ENCODE measurements around the gene BACE1-AS. TPM values are rescaled to one million over a fixed set of nuclear protein-coding genes. Genes with fewer than 3 reads are reported as not detected.

Gene BACE1-AS
- total RNA-seq, 2 donors from 2014 or later = 3.5 to 7.5 TPM

DNA sequence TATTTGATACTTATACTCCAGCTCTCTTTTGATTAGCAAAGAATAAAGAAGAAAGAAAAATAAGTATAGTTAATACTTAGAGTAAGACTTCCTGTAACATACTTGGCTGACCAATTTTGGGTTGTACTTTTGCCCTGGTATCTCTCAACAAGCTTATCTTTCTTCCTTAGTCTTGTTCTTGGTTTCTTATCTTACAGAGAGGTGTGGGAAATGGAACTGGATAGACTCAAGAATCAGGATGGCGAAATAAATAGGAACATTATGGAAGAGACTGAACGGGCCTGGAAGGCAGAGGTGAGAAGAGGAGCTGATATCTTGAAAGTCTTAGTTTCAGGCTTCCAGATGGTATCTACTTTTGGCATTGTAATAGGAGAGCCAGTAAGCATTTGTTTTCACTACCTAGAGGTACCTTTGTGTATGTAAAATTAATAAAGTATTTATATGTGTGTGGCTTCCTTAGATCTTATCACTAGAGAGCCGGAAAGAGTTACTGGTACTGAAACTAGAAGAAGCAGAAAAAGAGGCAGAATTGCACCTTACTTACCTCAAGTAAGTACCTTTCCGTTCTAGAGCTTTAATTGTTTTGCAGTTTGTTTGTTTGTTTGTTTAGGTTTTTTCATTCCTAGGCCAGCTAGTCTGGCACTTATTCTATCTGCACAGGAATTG, 11.3 kb upstream of the BACE1-AS start:
- Mint-ChIP-seq H3K36me3 (ENCODE audit: low read depth) (peaks cover 39% of the 10 kb centered on the region), H3K27me3 (no peaks in the 10 kb centered on the region), H3K4me3 (peak overlapping the region; percentile 38), H3K9me3 (no peaks in the 10 kb centered on the region), H3K4me1 (peaks cover 34% of the 10 kb centered on the region), H3K27ac (peak overlapping the region; percentile 76)
- ATAC-seq (replicated peaks) = peak; percentile 72

DNA sequence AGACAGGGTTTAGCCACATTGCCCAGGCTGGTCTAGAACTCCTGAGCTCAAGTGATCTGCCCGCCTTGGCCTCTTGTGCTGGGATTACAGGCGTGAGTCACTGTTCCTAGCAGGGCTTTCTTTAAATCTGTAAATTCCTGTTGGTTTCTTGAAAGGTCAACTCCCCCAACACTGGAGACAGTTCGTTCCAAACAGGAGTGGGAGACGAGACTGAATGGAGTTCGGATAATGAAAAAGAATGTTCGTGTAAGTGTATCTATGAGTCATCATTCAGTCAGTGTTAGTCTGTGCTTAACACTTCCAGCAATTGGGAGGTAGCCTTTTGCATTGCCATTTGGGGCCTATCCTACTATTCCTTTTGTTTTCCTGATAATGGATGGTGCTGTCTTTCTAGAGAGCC, 10.0 kb upstream of the BACE1-AS start:
- ATAC-seq (replicated peaks) = no peak
- H3K4me1 Mint-ChIP-seq = peaks cover 25% of the 10 kb centered on the region
- H3K9me3 Mint-ChIP-seq = no peaks in the 10 kb centered on the region
- peak overlapping the region; percentile 38 for H3K4me3 Mint-ChIP-seq
- no peak overlapping the region for H3K27ac Mint-ChIP-seq
- H3K27me3 Mint-ChIP-seq = no peaks in the 10 kb centered on the region
- H3K36me3 Mint-ChIP-seq (ENCODE audit: low read depth) = peaks cover 52% of the 10 kb centered on the region

DNA sequence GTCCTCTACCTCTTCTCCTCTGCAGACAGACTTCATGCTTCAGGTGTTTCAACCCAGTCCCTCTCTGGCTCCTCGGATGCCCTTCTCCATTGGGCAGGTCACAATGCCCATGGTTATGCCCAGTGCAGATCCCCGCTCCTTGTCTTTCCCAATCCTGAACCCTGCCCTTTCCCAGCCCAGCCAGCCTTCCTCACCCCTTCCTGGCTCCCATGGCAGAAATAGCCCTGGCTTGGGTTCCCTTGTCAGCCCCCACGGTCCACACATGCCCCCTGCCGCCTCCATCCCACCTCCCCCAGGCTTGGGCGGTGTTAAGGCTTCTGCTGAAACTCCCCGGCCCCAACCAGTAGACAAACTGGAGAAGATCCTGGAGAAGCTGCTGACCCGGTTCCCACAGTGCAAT, 9.3 kb upstream of the BACE1-AS start:
- H3K27me3 Mint-ChIP-seq = no peaks in the 10 kb centered on the region
- H3K4me1 Mint-ChIP-seq = peaks cover 25% of the 10 kb centered on the region
- H3K36me3 Mint-ChIP-seq (ENCODE audit: low read depth) = peaks cover 59% of the 10 kb centered on the region
- peak overlapping the region; percentile 47 for H3K27ac Mint-ChIP-seq
- no peak overlapping the region for H3K4me3 Mint-ChIP-seq
- no peaks in the 10 kb centered on the region for H3K9me3 Mint-ChIP-seq
- no peak for ATAC-seq (replicated peaks)

DNA sequence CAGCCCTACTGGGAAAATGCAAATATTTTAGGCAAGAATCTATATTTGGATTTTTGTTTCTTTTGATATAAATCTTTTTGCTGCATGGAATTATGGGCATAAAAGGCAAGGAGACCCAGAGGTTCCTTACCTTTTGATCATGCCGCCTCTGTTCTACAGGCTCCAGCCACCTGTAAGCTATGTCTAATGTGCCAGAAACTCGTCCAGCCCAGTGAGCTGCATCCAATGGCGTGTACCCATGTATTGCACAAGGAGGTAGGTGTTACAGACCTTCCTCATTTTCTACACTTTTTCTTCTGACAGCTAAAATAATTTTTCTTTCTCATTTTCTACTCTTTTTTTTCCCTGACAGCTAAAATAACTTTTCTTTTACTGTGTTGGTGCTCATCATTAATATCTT, 8.2 kb upstream of the BACE1-AS start:
- Mint-ChIP-seq H3K36me3 (ENCODE audit: low read depth) (peaks cover 70% of the 10 kb centered on the region), H3K4me1 (peaks cover 25% of the 10 kb centered on the region), H3K4me3 (no peak overlapping the region), H3K27ac (peak overlapping the region; percentile 47), H3K9me3 (no peaks in the 10 kb centered on the region), H3K27me3 (no peaks in the 10 kb centered on the region)
- ATAC-seq (replicated peaks) = no peak

DNA sequence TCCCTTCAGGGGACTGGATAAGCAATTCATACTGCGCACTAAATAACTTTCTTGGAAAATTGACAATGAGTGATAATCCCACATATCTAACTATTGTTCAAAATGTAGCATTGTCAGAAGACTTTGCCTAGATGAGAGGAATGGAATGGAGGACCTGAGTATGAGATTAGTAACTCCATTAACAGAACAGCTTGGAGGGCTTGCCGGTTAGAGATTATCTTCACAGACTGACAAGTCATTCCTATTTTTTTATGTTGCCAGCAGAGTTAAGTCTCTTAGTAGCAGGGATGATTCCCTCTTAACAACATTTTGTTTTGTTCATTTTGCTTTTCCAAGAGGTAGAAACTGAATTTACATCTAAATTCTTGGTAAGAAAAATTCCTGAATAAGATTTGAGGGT, 7.1 kb upstream of the BACE1-AS start:
- no peak for ATAC-seq (replicated peaks)
- H3K27ac Mint-ChIP-seq = no peak overlapping the region
- peaks cover 80% of the 10 kb centered on the region for H3K36me3 Mint-ChIP-seq (ENCODE audit: low read depth)
- peaks cover 23% of the 10 kb centered on the region for H3K4me1 Mint-ChIP-seq
- H3K27me3 Mint-ChIP-seq = no peaks in the 10 kb centered on the region
- H3K4me3 Mint-ChIP-seq = no peak overlapping the region
- no peaks in the 10 kb centered on the region for H3K9me3 Mint-ChIP-seq

DNA sequence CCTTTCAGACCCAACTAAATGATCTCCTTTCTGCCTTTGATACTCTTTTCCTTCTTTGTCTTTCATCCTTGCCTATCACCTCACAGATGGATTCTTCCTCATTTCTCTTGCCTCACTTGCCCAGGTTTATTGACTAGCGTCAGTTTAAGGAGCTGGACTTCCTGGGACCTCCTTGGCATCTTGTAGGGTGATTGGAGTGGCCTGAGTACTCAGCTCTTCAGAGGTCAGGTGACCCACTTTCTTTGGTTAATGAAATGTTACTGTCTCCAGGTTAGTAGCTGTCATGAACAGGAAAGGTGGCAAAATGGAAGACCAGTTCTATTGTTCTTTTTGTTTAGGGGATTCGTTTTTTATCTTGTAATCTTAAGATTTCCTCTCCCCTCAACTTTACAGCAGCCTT, 4.6 kb upstream of the BACE1-AS start:
- Mint-ChIP-seq H3K27me3 (no peaks in the 10 kb centered on the region), H3K27ac (no peak overlapping the region), H3K36me3 (ENCODE audit: low read depth) (peaks cover 72% of the 10 kb centered on the region), H3K9me3 (no peaks in the 10 kb centered on the region), H3K4me3 (no peak overlapping the region), H3K4me1 (peaks cover 11% of the 10 kb centered on the region)
- no peak for ATAC-seq (replicated peaks)

DNA sequence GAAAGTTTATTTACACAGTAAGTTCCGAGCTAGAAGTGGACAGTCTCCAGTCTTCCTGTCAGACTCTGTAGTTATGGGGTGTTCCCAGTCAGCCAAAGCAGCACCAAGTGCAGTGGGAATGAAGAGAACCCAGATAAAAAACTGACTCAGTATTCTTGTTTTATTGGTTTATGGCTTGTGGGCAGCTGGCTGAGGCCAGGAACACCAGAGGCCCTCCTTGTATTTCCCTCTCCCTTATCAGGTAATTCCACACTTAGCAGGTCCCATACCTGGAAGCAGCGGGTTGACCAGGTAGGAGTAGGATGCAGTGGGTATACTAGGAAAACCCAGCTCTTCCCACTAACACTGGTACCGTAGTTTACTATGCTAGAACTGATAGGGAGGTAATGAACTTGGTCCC, 3.5 kb upstream of the BACE1-AS start:
- peaks cover 1% of the 10 kb centered on the region for H3K4me1 Mint-ChIP-seq
- no peaks in the 10 kb centered on the region for H3K27me3 Mint-ChIP-seq
- no peak for ATAC-seq (replicated peaks)
- no peaks in the 10 kb centered on the region for H3K9me3 Mint-ChIP-seq
- H3K27ac Mint-ChIP-seq = no peak overlapping the region
- H3K4me3 Mint-ChIP-seq = no peak overlapping the region
- H3K36me3 Mint-ChIP-seq (ENCODE audit: low read depth) = peaks cover 61% of the 10 kb centered on the region

DNA sequence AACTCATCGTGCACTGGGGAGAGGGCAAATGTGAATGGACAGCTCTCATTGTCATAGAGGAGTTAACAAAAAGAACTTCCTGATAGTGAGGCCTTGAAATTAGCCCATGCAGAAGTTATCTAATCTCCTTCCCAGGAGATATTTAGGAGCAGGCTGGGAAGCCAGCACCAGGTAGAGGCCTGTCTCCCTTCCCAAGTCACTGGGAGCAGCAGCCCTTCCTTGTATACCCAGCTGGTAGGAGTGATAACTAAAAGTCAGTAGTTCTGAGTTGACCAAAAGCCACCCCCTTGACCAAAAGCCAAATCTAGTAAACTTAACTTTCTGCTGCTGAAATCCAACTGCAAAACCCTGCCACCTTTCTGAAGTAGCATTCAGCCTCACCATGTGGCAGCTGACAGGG, 1.4 kb upstream of the BACE1-AS start:
- H3K27ac Mint-ChIP-seq = no peak overlapping the region
- no peak overlapping the region for H3K4me3 Mint-ChIP-seq
- ATAC-seq (replicated peaks) = no peak
- H3K9me3 Mint-ChIP-seq = no peaks in the 10 kb centered on the region
- peaks cover 41% of the 10 kb centered on the region for H3K36me3 Mint-ChIP-seq (ENCODE audit: low read depth)
- H3K27me3 Mint-ChIP-seq = no peaks in the 10 kb centered on the region
- H3K4me1 Mint-ChIP-seq = no peaks in the 10 kb centered on the region

DNA sequence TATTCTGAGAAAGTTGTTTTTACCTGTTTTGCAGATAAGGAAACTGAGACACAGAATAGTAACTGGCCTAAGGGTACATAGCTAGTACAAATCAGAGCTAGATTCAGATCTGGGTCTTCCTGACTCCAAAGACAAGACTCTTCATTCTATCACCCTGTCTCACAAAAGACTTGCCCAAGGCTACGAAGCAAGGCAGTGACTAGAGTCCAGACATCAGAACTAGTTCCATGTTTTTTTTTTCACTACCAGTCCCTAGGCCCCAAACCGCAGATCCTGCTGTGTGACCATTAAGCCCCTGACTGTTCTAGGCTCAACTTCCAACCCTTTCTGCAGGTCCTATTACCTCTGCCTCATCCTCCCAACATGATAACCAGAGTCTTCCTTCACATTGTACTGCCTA, 1.5 kb downstream of the BACE1-AS start:
- Mint-ChIP-seq H3K4me1 (no peaks in the 10 kb centered on the region), H3K4me3 (no peak overlapping the region), H3K9me3 (no peaks in the 10 kb centered on the region), H3K36me3 (ENCODE audit: low read depth) (peaks cover 13% of the 10 kb centered on the region), H3K27ac (no peak overlapping the region), H3K27me3 (no peaks in the 10 kb centered on the region)
- no peak for ATAC-seq (replicated peaks)

DNA sequence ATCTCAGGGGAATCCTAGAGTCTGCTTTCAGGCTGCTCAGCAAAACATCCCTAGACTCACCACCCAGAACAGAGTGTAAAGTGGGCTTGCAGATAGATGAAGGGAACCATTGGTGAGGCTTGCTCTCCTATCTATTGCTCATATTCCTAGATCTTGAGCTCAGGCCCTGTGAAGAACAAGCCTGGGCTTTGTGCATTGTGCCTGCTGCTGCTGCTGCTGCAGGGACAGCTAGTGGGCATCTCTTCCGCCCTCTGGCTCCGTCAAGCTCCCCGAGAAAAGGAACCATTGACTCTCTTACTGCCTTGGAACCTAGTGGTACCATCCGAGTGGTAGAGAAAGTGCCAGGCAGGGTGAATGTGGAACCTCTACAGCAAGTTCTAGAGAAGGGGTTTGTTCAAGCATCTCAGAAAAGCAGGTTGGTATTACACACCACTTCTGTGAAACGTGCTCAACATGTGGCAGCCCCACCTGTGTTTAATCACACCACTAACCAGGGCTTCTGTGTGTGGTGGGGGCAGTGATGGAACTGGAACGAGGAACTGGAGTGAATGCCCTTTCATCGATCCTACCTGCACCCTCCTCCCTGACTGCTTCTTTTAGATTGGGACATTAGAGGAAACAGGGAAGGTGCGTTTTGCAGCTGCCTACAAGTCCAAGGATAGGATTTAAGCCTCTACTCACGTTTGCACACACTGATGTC, 4.4 kb downstream of the BACE1-AS start:
- Mint-ChIP-seq H3K4me3 (no peak overlapping the region), H3K9me3 (no peaks in the 10 kb centered on the region), H3K27ac (no peak overlapping the region), H3K4me1 (no peaks in the 10 kb centered on the region), H3K27me3 (no peaks in the 10 kb centered on the region), H3K36me3 (ENCODE audit: low read depth) (no peaks in the 10 kb centered on the region)
- ATAC-seq (replicated peaks) = no peak

DNA sequence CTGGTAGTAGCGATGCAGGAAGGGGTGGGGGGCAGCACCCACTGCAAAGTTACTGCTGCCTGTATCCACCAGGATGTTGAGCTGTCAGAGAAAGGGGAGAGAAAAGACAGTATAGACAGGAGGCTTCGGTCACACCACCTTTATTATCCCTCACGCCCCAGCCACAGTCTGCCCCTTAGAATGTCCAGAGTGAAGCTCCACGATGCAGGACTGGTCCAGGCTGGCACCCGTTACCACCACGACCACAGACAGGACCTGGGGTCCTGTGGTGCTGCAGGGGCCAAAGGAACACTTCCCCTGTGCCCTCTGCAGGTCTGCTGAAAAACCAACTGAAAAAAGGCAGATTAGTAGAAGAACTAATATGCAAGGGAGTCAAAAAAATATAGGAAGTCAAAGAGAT, 5.7 kb downstream of the BACE1-AS start:
- H3K36me3 Mint-ChIP-seq (ENCODE audit: low read depth) = no peaks in the 10 kb centered on the region
- peaks cover 5% of the 10 kb centered on the region for H3K4me1 Mint-ChIP-seq
- no peaks in the 10 kb centered on the region for H3K9me3 Mint-ChIP-seq
- no peak for ATAC-seq (replicated peaks)
- no peak overlapping the region for H3K27ac Mint-ChIP-seq
- H3K27me3 Mint-ChIP-seq = no peaks in the 10 kb centered on the region
- H3K4me3 Mint-ChIP-seq = no peak overlapping the region

DNA sequence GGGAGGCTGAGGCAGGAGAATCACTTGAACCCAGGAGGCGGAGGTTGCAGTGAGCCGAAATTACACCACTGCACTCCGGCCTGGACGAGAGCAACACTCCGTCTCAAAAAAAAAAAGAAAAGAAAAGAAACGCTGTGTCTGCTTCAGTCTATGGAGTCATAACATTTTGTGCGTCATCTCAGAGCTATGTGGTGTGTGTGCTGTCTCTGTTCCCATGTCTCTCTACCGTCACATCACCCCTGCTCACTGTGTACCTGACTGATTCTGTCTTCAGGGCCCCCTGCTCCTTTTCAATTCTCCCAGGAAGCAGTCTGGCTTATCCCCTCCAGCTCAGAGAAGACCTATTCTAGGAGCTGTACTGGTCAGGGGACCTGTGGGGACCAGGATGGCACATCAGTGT, 7.0 kb downstream of the BACE1-AS start:
- H3K36me3 Mint-ChIP-seq (ENCODE audit: low read depth) = no peaks in the 10 kb centered on the region
- no peak overlapping the region for H3K4me3 Mint-ChIP-seq
- H3K4me1 Mint-ChIP-seq = peaks cover 5% of the 10 kb centered on the region
- no peak for ATAC-seq (replicated peaks)
- H3K9me3 Mint-ChIP-seq = no peaks in the 10 kb centered on the region
- no peaks in the 10 kb centered on the region for H3K27me3 Mint-ChIP-seq
- no peak overlapping the region for H3K27ac Mint-ChIP-seq

DNA sequence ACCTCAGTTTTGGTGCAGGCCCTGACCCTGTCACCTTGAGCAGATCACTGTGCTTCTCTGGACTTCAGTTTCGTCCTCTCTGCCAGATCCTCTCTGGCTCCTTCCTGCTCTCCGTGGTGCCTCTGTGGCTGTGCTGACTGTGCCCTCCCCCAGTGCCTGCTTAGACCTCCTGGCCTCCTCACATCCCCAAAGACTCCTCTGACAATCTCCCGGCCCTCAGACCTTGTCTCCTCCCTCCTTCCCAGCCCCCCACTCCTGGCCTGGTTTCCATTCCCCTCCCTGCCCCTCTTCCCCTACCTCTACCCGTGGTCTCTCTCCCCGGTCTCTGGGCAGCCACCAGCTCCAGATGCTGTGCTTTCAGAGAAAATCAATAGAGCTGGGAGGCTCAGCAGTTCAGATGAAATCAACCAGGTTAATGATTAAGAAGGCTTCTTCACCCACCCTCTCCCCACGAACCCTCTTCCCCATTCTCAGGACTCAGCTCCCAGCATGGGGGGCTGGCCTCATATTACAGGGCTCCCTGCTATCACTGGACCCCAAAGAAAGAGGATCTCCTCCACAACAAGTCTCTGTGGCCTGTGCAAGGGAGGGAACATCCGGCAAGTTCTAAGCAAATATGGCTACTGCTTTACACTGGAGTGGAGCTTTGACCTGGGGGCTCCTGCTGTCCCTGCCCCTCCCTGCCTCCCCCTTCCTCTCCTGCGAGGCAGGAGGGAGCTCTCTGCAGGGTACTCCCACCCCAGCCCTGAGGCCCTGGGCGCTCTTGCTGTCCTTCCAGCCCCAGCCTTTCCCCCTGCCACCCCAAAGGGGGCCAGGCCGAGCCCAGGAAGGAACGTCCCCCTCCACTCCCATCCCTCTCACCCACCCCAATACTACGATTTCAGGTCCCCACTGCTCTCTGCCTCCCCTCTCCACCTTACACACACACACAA, 8.5 kb downstream of the BACE1-AS start:
- H3K27me3 Mint-ChIP-seq = no peaks in the 10 kb centered on the region
- H3K4me3 Mint-ChIP-seq = no peak overlapping the region
- peak overlapping the region; percentile 80 for H3K27ac Mint-ChIP-seq
- H3K36me3 Mint-ChIP-seq (ENCODE audit: low read depth) = no peaks in the 10 kb centered on the region
- H3K9me3 Mint-ChIP-seq = no peaks in the 10 kb centered on the region
- H3K4me1 Mint-ChIP-seq = peaks cover 5% of the 10 kb centered on the region
- ATAC-seq (replicated peaks) = no peak

DNA sequence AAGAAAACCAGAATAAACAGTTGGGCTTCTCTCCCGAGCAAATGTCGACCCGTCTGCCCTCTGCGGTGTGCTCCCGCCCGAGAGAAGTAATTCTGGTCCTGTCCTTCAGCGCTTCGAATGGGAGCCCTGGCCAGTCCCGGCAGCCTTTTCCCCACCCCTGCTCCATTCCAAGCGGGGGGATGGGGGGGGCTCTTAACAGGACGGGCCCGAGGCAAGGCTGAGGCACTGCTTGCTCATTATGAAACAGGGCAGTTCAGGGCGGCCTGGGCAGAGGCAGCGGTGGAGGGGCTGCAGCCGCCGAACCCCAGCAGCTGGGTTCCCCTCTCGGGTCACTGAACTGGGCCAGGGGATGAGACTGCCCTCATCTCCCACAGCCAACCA, 9.1 kb downstream of the BACE1-AS start:
- no peak for ATAC-seq (replicated peaks)
- peaks cover 5% of the 10 kb centered on the region for H3K4me1 Mint-ChIP-seq
- H3K27ac Mint-ChIP-seq = no peak overlapping the region
- H3K4me3 Mint-ChIP-seq = no peak overlapping the region
- H3K27me3 Mint-ChIP-seq = no peaks in the 10 kb centered on the region
- no peaks in the 10 kb centered on the region for H3K36me3 Mint-ChIP-seq (ENCODE audit: low read depth)
- H3K9me3 Mint-ChIP-seq = no peaks in the 10 kb centered on the region

DNA sequence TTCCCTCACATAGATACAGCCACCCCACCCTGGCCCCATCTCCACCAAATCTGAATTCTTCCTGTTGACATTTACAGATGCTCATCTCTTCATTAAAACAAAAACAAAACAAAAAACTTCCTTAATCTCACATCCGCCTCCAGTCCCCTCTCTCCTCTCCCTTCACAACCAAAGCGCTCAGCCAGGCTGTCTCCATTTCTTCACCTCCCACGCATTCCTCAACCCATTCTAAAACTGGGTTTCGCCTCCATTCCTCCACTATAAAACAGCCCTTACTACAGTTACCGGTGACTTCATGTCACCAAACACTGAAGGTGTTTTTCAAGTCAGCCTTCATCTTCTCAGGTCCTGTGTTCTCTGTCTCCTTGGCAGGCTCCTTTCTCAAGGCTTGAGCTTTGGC, 9.6 kb downstream of the BACE1-AS start:
- Mint-ChIP-seq H3K27me3 (no peaks in the 10 kb centered on the region), H3K27ac (peak overlapping the region; percentile 9), H3K4me1 (peaks cover 5% of the 10 kb centered on the region), H3K9me3 (no peaks in the 10 kb centered on the region), H3K4me3 (no peak overlapping the region), H3K36me3 (ENCODE audit: low read depth) (no peaks in the 10 kb centered on the region)
- no peak for ATAC-seq (replicated peaks)

Data from activated T-helper 17 cell treated with anti-CD3 and anti-CD28 coated beads, Interleukin-2, amount 50 U/mL, for 72 hours (primary cell).